CD14-positive monocyte (primary cell): Measurements from ENCODE around the gene TBC1D12. TPM values are rescaled to one million over a fixed set of nuclear protein-coding genes. Genes with fewer than 3 reads are reported as not detected.

ENCODE experiments used
- DNase-seq, 3 donors: peaks; one replicate each; pipeline ENCODE4 v3.0.0-alpha.2; 2011 to 2022
- H2AFZ ChIP-seq: 2 replicates; pipeline ENCODE4 v1.6.0; 2012; ENCODE audit warnings: mild to moderate bottlenecking, low read depth, low read length, inconsistent platforms; ENCODE audit not compliant: insufficient read depth, poor library complexity, severe bottlenecking
- H3K27ac ChIP-seq, 2 donors: 1 replicate in 1 of 2; 2 replicates in 1 of 2; pipeline ENCODE4 v1.5.1; 2012 to 2013; ENCODE audit warnings: low read length in 2 of 2, control low read depth in 1 of 2, inconsistent platforms in 1 of 2, low read depth in 1 of 2, mild to moderate bottlenecking in 1 of 2
- H3K27me3 ChIP-seq, 2 donors: one replicate each; pipeline versions ENCODE4 v1.6.0 to v1.6.1; 2011 to 2013; ENCODE audit warnings: low read length in 2 of 2; ENCODE audit not compliant: control insufficient read depth in 2 of 2, insufficient read depth in 2 of 2
- H3K36me3 ChIP-seq, 2 donors: replicated peaks in 1 of 2; 1 replicate in 1 of 2; 2 replicates in 1 of 2; pipeline versions ENCODE4 v1.5.1 to v1.6.1; 2012 to 2013; ENCODE audit warnings: low read length in 2 of 2, control low read depth in 1 of 2, inconsistent platforms in 1 of 2, mild to moderate bottlenecking in 1 of 2; ENCODE audit not compliant: insufficient read depth in 2 of 2, control insufficient read depth in 1 of 2
- H3K4me1 ChIP-seq, 2 donors: 1 replicate in 1 of 2; 2 replicates in 1 of 2; pipeline versions ENCODE4 v1.5.1 to v1.6.1; 2012 to 2013; ENCODE audit warnings: low read length in 2 of 2, control low read depth in 1 of 2, inconsistent platforms in 1 of 2, mild to moderate bottlenecking in 1 of 2, moderate library complexity in 1 of 2; ENCODE audit not compliant: insufficient read depth in 2 of 2, control insufficient read depth in 1 of 2
- H3K4me2 ChIP-seq: replicated peaks from 2 replicates; pipeline ENCODE3; 2012; ENCODE audit warnings: low read length, moderate library complexity, mild to moderate bottlenecking; ENCODE audit not compliant: poor library complexity, severe bottlenecking; ENCODE audit errors: extremely low read depth
- H3K4me3 ChIP-seq, 3 experiments: fragments of 200-600 bp in 1 of 3; sonication (generic) in 1 of 3; replicated peaks in 1 of 3; 1 replicate in 2 of 3; 2 replicates in 1 of 3; pipeline ENCODE4 v1.5.1; 2011 to 2013; ENCODE audit warnings: low read length in 3 of 3, mild to moderate bottlenecking in 3 of 3, control low read depth in 2 of 3, low read depth in 2 of 3, inconsistent platforms in 1 of 3, moderate library complexity in 1 of 3
- H3K79me2 ChIP-seq: 2 replicates; pipeline ENCODE4 v1.6.0; 2012; ENCODE audit warnings: mild to moderate bottlenecking, control low read depth, inconsistent platforms, low read length, moderate library complexity; ENCODE audit not compliant: insufficient read depth
- H3K9ac ChIP-seq: 2 replicates; pipeline ENCODE4 v1.6.0; 2017; ENCODE audit warnings: low read length, mild to moderate bottlenecking; ENCODE audit not compliant: insufficient read depth, poor library complexity, severe bottlenecking
- H3K9me3 ChIP-seq, 2 donors: replicated peaks in 1 of 2; 1 replicate in 1 of 2; 2 replicates in 1 of 2; pipeline versions ENCODE4 v1.5.1 to v1.6.1; 2012 to 2013; ENCODE audit warnings: low read length in 2 of 2, control low read depth in 1 of 2; ENCODE audit not compliant: control insufficient read depth in 1 of 2, insufficient read depth in 1 of 2
- H4K20me1 ChIP-seq: 2 replicates; pipeline ENCODE4 v1.6.0; 2012; ENCODE audit warnings: mild to moderate bottlenecking, low read length, control low read depth, moderate library complexity; ENCODE audit not compliant: insufficient read depth
- H3K27ac Mint-ChIP-seq, 7 donors: one replicate each; pipeline ENCODE4 v1.8.0; 2020; ENCODE audit warnings: mild to moderate bottlenecking in 7 of 7, mixed read lengths in 7 of 7, moderate library complexity in 6 of 7, inconsistent platforms in 2 of 7
- H3K27me3 Mint-ChIP-seq, 3 donors: one replicate each; pipeline ENCODE4 v1.8.0; 2021 to 2022; ENCODE audit warnings: low read depth in 3 of 3, mild to moderate bottlenecking in 3 of 3, mixed read lengths in 3 of 3, moderate library complexity in 3 of 3, inconsistent platforms in 1 of 3
- H3K36me3 Mint-ChIP-seq, 2 donors: one replicate each; pipeline ENCODE4 v1.8.0; 2020; ENCODE audit warnings: mixed read lengths in 2 of 2, inconsistent platforms in 1 of 2, mild to moderate bottlenecking in 1 of 2
- H3K4me1 Mint-ChIP-seq: one replicate; pipeline ENCODE4 v1.8.0; 2020; ENCODE audit warnings: mild to moderate bottlenecking, mixed read lengths
- H3K4me3 Mint-ChIP-seq, 2 donors: one replicate each; pipeline ENCODE4 v1.8.0; 2020; ENCODE audit warnings: mild to moderate bottlenecking in 2 of 2, mixed read lengths in 2 of 2, moderate library complexity in 1 of 2
- H3K9me3 Mint-ChIP-seq, 7 donors: one replicate each; pipeline ENCODE4 v1.8.0; 2020 to 2022; ENCODE audit warnings: mixed read lengths in 7 of 7, mild to moderate bottlenecking in 6 of 7, moderate library complexity in 6 of 7, inconsistent platforms in 2 of 7
- CTCF ChIP-seq: fragments of 200-600 bp; IDR thresholded peaks from one replicate; pipeline ENCODE4 v1.8.0; 2022; ENCODE audit warnings: antibody characterized with exemption, mild to moderate bottlenecking
- WGBS: methylation state at CpG from one replicate; pipeline ENCODE4 v1.1.5; 2013; ENCODE audit warnings: missing lambda C conversion rate; ENCODE audit not compliant: insufficient coverage; 5-methylcytosine and 5-hydroxymethylcytosine counted together
- intact Hi-C, 2 donors: fragments of 100-400 bp; cut with micrococcal nuclease; formaldehyde crosslinking; loops; one replicate each; pipeline versions ENCODE4 v1.15.0 to v1.15.1; 2023
- polyA plus RNA-seq, 3 donors: library from polyadenylated mRNA; depleted of rRNA in 1 of 3; unstranded in 2 of 3; stranded (reverse) in 1 of 3; fragments of 300-500 nt in 2 of 3; fragments of >200 nt in 1 of 3; fragmentation: Illumina TruSeq in 2 of 3; gene quantifications; 1 replicate in 2 of 3; 2 replicates in 1 of 3; pipeline ENCODE4 v1.2.3, GENCODE V29; 2012 to 2021

TBC1D12 gene
- polyA plus RNA-seq, 3 donors, result 3.1 to 10.5 (median 3.4) TPM

DNA sequence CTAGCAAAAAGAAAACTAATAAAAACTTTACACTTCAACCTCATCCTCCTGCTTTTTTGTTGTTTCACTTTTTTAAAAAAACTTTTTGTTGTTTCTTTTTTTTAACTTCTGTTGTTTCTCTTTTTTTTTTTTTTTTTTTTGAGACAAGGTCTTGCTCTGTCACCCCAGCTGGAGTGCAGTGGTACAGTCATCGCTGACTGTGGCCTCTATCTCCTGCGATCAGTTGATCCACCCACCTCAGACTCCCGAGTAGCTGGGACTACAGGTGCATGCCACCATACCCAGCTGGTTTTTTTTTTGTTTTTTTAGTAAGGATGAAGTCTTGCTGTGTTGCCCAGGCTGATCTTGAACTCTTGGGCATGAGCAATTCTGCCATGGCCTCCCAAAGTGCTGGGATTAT is 85.2 kb downstream of the TBC1D12 start:
- Mint-ChIP-seq H3K27me3 (peaks cover 0 to 1% (median 0%) of the 10 kb centered on the region in 3 donors), H3K4me1 (no peaks in the 10 kb centered on the region), H3K36me3 (peaks cover 1 to 7% of the 10 kb centered on the region in 2 donors), H3K9me3 (peaks cover 8 to 22% (median 13%) of the 10 kb centered on the region in 7 donors), H3K27ac (no peak overlapping the region), H3K4me3 (no peak overlapping the region)
- Histone ChIP-seq H3K27me3 (no peaks in the 10 kb centered on the region), H3K4me3 (no peak overlapping the region), H3K79me2 (no peaks in the 10 kb centered on the region), H3K4me1 (no peaks in the 10 kb centered on the region), H3K9ac (no peak overlapping the region), H2AFZ (no peak overlapping the region), H3K36me3 (no peaks in the 10 kb centered on the region), H3K4me2 (no peak overlapping the region), H3K9me3 (no peaks in the 10 kb centered on the region), H3K27ac (no peak overlapping the region), H4K20me1 (peaks cover 40% of the 10 kb centered on the region)
- DNase-seq, result no peak
- TF ChIP-seq CTCF, result no peak
- intact Hi-C loops, result no loop called here
- 100% methylated on average over 1 of the region's 3 CpGs for WGBS

- H3K4me3 ChIP-seq, result no peak overlapping the region
- intact Hi-C loops, result no loop called here
- H3K9me3 Mint-ChIP-seq, result peaks cover 2 to 15% (median 6%) of the 10 kb centered on the region in 7 donors
- H2AFZ ChIP-seq, result no peak overlapping the region
- H3K27me3 ChIP-seq, result no peaks in the 10 kb centered on the region
- TF ChIP-seq CTCF, result no peak
- H3K27ac ChIP-seq, result no peak overlapping the region
- no peaks in the 10 kb centered on the region for H3K9me3 ChIP-seq
- peaks cover 0 to 1% (median 0%) of the 10 kb centered on the region in 3 donors for H3K27me3 Mint-ChIP-seq
- peaks cover 0 to 6% of the 10 kb centered on the region in 2 donors for H3K36me3 Mint-ChIP-seq
- H3K4me3 Mint-ChIP-seq, result no peak overlapping the region
- H3K4me1 ChIP-seq, result no peaks in the 10 kb centered on the region
- H3K79me2 ChIP-seq, result no peaks in the 10 kb centered on the region
- H3K9ac ChIP-seq, result no peak overlapping the region
- H3K4me2 ChIP-seq, result no peak overlapping the region
- no peaks in the 10 kb centered on the region for H3K36me3 ChIP-seq
- 97% methylated on average over 3 of the region's 4 CpGs for WGBS
- peaks cover 40% of the 10 kb centered on the region for H4K20me1 ChIP-seq
- no peaks in the 10 kb centered on the region for H3K4me1 Mint-ChIP-seq
- DNase-seq, result no peak
- peak overlapping the region in 1 of 7 donors; percentile 32 for H3K27ac Mint-ChIP-seq
These were observed 86.8 kb downstream of the TBC1D12 start for GRCh38 chr10:94489107-94489506.
